SK-N-SH treated with all-trans-retinoic acid at 6 μM for 48 hours (cell line): Measurements from ENCODE around the gene PAPSS2.

Source experiments
- BACH2 ChIP-seq: fragments of 250-450 bp; sonication (Bioruptor Pico); IDR thresholded peaks from 2 replicates; pipeline ENCODE4 v1.9.0; 2021; ENCODE audit warnings: mild to moderate bottlenecking, borderline replicate concordance
- GLIS3 ChIP-seq: fragments of 250-450 bp; sonication (Bioruptor Pico); IDR thresholded peaks from 2 replicates; pipeline ENCODE4 v1.5.0; 2020; ENCODE audit warnings: mild to moderate bottlenecking, moderate library complexity
- OSR1 ChIP-seq: fragments of 250-450 bp; sonication (Bioruptor Pico); IDR thresholded peaks from 2 replicates; pipeline ENCODE4 v1.8.0; 2022; ENCODE audit warnings: moderate library complexity, mild to moderate bottlenecking, inconsistent platforms
- ZC3H10 ChIP-seq: fragments of 250-450 bp; sonication (Bioruptor Pico); IDR thresholded peaks from 2 replicates; pipeline ENCODE4 v1.5.1; 2021; ENCODE audit warnings: mild to moderate bottlenecking, moderate library complexity
- ZNF8 ChIP-seq: fragments of 450-650 bp; formaldehyde crosslinking; IDR thresholded peaks from 2 replicates; pipeline ENCODE4 v1.5.0; 2020; ENCODE audit warnings: mild to moderate bottlenecking, moderate library complexity
- TF ChIP-seq, protein P1 (sequence below): fragments of 250-450 bp; sonication (Bioruptor Pico); IDR thresholded peaks from 2 replicates; pipeline ENCODE4 v1.5.0; 2020; ENCODE audit warnings: mild to moderate bottlenecking, moderate library complexity

DNA sequence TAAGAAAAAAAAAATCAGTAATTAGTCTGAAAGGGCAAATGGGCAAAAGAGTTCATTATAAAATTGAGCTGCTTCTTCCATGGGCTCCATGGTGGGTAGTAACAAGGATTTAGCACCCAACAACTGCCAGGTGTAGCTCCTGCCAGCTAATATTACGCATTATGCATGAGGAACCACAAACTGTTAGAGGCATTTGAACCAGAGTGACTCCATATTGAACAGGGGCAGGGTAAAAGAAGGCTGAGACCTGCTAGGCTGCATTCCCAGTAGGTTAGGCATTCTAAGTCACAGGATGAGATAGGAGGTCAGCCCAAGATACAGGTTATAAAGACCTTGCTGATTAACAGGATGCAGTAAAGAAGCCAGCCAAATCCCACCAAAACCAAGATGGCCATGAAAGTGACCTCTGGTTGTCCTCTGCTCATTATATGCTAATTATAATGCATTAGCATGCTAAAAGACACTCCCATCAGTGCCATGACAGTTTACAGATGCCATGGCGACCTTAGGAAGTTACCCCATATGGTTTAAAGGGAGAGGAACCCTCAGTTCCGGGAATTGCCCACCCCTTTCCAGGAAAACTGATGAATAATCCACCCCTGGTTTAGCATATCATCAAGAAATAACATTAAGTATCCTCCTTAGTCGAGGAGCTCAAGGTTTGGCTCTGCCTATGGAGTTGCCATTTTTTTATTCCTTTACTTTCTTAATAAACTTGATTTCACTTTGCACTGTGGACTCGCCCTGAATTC, 8.7 kb upstream of the PAPSS2 start:
- TF ChIP-seq BACH2 (CRISPR knock-in tag) (no peak), GLIS3 (CRISPR knock-in tag) (no peak), OSR1 (no peak), ZC3H10 (no peak), ZNF8 (CRISPR knock-in tag) (no peak)
- TF ChIP-seq, protein P1, sequence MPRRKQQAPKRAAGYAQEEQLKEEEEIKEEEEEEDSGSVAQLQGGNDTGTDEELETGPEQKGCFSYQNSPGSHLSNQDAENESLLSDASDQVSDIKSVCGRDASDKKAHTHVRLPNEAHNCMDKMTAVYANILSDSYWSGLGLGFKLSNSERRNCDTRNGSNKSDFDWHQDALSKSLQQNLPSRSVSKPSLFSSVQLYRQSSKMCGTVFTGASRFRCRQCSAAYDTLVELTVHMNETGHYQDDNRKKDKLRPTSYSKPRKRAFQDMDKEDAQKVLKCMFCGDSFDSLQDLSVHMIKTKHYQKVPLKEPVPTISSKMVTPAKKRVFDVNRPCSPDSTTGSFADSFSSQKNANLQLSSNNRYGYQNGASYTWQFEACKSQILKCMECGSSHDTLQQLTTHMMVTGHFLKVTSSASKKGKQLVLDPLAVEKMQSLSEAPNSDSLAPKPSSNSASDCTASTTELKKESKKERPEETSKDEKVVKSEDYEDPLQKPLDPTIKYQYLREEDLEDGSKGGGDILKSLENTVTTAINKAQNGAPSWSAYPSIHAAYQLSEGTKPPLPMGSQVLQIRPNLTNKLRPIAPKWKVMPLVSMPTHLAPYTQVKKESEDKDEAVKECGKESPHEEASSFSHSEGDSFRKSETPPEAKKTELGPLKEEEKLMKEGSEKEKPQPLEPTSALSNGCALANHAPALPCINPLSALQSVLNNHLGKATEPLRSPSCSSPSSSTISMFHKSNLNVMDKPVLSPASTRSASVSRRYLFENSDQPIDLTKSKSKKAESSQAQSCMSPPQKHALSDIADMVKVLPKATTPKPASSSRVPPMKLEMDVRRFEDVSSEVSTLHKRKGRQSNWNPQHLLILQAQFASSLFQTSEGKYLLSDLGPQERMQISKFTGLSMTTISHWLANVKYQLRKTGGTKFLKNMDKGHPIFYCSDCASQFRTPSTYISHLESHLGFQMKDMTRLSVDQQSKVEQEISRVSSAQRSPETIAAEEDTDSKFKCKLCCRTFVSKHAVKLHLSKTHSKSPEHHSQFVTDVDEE (CRISPR knock-in tag), result no peak
